Activated naive CD8-positive, alpha-beta T cell treated with anti-CD3 and anti-CD28 coated beads for 36 hours (primary cell): ENCODE data around the gene RFFL. TPM values are rescaled to one million over a fixed set of nuclear protein-coding genes. Genes with fewer than 3 reads are reported as not detected.

Experiments used
- total RNA-seq, 2 experiments: library from RNA; stranded (reverse); gene quantifications; one replicate each; pipeline ENCODE4 v1.2.3, GENCODE V29; 2021

RFFL gene
- total RNA-seq, 2 experiments from 2014 or later = 9.6 to 10.3 TPM

Other genes starting within 250 kb of the RFFL start
- 1 to 10 TPM; 1.8 to 1.9 TPM for gene CCT6B, start 102.2 kb downstream of the RFFL start, total RNA-seq
- gene ZNF830, start 102.2 kb downstream of the RFFL start, total RNA-seq = 10 to 100 TPM; 18.9 to 21.6 TPM
- gene LIG3, start 83.2 kb downstream of the RFFL start, total RNA-seq = 10 to 100 TPM; 43.5 to 45.7 TPM
- gene RAD51D, start 56.2 kb upstream of the RFFL start, total RNA-seq = 10 to 100 TPM; 25.8 to 30.8 TPM
- gene FNDC8, start 57.9 kb upstream of the RFFL start, total RNA-seq = not detected
- 10 to 100 TPM; 59.9 to 61.8 TPM for gene NLE1, start 78.6 kb upstream of the RFFL start, total RNA-seq
- gene UNC45B, start 84.1 kb upstream of the RFFL start, total RNA-seq = under 1 TPM; 0.06 to 0.10 TPM
- not detected for gene SLC35G3, start 130.7 kb upstream of the RFFL start, total RNA-seq
- 10 to 100 TPM; 33.9 to 37.9 TPM for gene SLFN5, start 179.4 kb upstream of the RFFL start, total RNA-seq